ENCODE data around the gene CLIP2.
"Not testable (repeated sequence)": the region's sequence is repeated elsewhere in the genome, so short reads cannot be mapped to it uniquely, and the experiment has no call there.

The CLIP2 gene

GRCh38 chr7:74332373-74333176 lies 43.4 kb downstream of the CLIP2 start:
- DNase-seq (ENCODE audit: low read depth in 2 of 2) = no peak

GRCh38 chr7:74334030-74334429 lies 44.8 kb downstream of the CLIP2 start:
- peak; percentile 30 to 32 for DNase-seq (ENCODE audit: low read depth in 2 of 2)

GRCh38 chr7:74337926-74338325 lies 48.7 kb downstream of the CLIP2 start:
- no peak for DNase-seq (ENCODE audit: low read depth in 2 of 2)

GRCh38 chr7:74338366-74339108 lies 49.3 kb downstream of the CLIP2 start:
- no peak for DNase-seq (ENCODE audit: low read depth in 2 of 2)

GRCh38 chr7:74339648-74340047 lies 50.4 kb downstream of the CLIP2 start:
- not testable (repeated sequence) for DNase-seq (ENCODE audit: low read depth in 2 of 2)

GRCh38 chr7:74343281-74344131 lies 54.3 kb downstream of the CLIP2 start:
- peak; percentile 8 to 11 for DNase-seq (ENCODE audit: low read depth in 2 of 2)

GRCh38 chr7:74344132-74344496 lies 54.9 kb downstream of the CLIP2 start:
- no peak for DNase-seq (ENCODE audit: low read depth in 2 of 2)

GRCh38 chr7:74344786-74345185 lies 55.6 kb downstream of the CLIP2 start:
- no peak for DNase-seq (ENCODE audit: low read depth in 2 of 2)

- no peak for DNase-seq (ENCODE audit: low read depth in 2 of 2)
Observed at GRCh38 chr7:74345970-74346369, 56.8 kb downstream of the CLIP2 start.

- DNase-seq (ENCODE audit: low read depth in 2 of 2) = no peak
Observed at GRCh38 chr7:74349621-74350020, 60.4 kb downstream of the CLIP2 start.

GRCh38 chr7:74350751-74351150 lies 61.5 kb downstream of the CLIP2 start:
- DNase-seq (ENCODE audit: low read depth in 2 of 2) = no peak

- no peak for DNase-seq (ENCODE audit: low read depth in 2 of 2)
Observed at GRCh38 chr7:74351836-74352235, 62.6 kb downstream of the CLIP2 start.

- not testable (repeated sequence) for DNase-seq (ENCODE audit: low read depth in 2 of 2)
Observed at GRCh38 chr7:74352551-74353138, 63.4 kb downstream of the CLIP2 start.

GRCh38 chr7:74354009-74354408 lies 64.8 kb downstream of the CLIP2 start:
- no peak for DNase-seq (ENCODE audit: low read depth in 2 of 2)

- peak; percentile 41 to 50 for DNase-seq (ENCODE audit: low read depth in 2 of 2)
Observed at GRCh38 chr7:74355091-74355490, 65.9 kb downstream of the CLIP2 start.

GRCh38 chr7:74356589-74357315 lies 67.5 kb downstream of the CLIP2 start:
- DNase-seq (ENCODE audit: low read depth in 2 of 2) = no peak

- no peak for DNase-seq (ENCODE audit: low read depth in 2 of 2)
Observed at GRCh38 chr7:74360008-74360407, 70.8 kb downstream of the CLIP2 start.

GRCh38 chr7:74362266-74362665 lies 73.1 kb downstream of the CLIP2 start:
- no peak for DNase-seq (ENCODE audit: low read depth in 2 of 2)

- no peak for DNase-seq (ENCODE audit: low read depth in 2 of 2)
Observed at GRCh38 chr7:74364061-74364460, 74.9 kb downstream of the CLIP2 start.

GRCh38 chr7:74365322-74366022 lies 76.3 kb downstream of the CLIP2 start:
- DNase-seq (ENCODE audit: low read depth in 2 of 2) = peak; percentile 10 to 11

Data from fibroblast of skin of left quadriceps (primary cell).